K562 (cell line): ENCODE results near the gene ANKRD44. TPM values are rescaled to one million over a fixed set of nuclear protein-coding genes. Genes with fewer than 3 reads are reported as not detected.

Source experiments
- ATAC-seq: fragments of 200-7000 bp; cut with Tn5 transposase; 3 replicates; pipeline ENCODE4 v1.9.1; 2020; ENCODE audit warnings: moderate library complexity
- BruUV-seq: library from RNA; stranded (reverse); fragments of 400-500 nt; replicated peaks from 2 replicates; lab custom pipeline; 2021; lab: Mats Ljungman, UMichigan
- CTCF ChIA-PET: fragments of 300-600 bp; formaldehyde crosslinking; extraction: SDS; loops from one replicate; lab custom pipeline; 2021; ENCODE audit warnings: low intra/inter-chr PET ratio; lab: Yijun Ruan, JAX
- POLR2A ChIA-PET: fragments of 300-600, 350-650 bp; sonication (Branson Sonifier 250); formaldehyde crosslinking; extraction: SDS; loops from one replicate; lab custom pipeline; 2021; ENCODE audit warnings: antibody characterized with exemption, inconsistent platforms; lab: Yijun Ruan, JAX
- DNase-seq, 4 experiments: peaks; one replicate each; pipeline versions ENCODE4 v3.0.0 to v3.0.0-alpha.2; 2011 to 2018; ENCODE audit warnings: low spot score in 3 of 4, mixed read lengths in 3 of 4; ENCODE audit errors: extremely low read depth in 1 of 4
- FAIRE-seq: peaks from 2 replicates; lab custom pipeline; 2011; peaks lifted over from hg19 to GRCh38; lab: Jason Lieb, UNC
- H2AFZ ChIP-seq: 2 replicates; pipeline ENCODE4 v1.6.0; 2011; ENCODE audit warnings: low read depth, low read length, control low read depth, inconsistent platforms
- H3K27ac ChIP-seq: fragments of 200-600 bp; 3 replicates; pipeline ENCODE4 v1.8.0; 2011; ENCODE audit warnings: low read depth, mild to moderate bottlenecking, control low read depth, inconsistent platforms, low read length, moderate library complexity, mixed read lengths; ENCODE audit errors: extremely low read depth
- H3K27me3 ChIP-seq, 2 experiments: fragments of 300-600 bp in 1 of 2; 2 replicates in 1 of 2; 3 replicates in 1 of 2; pipeline versions ENCODE4 v1.6.0 to v1.8.0; 2011; ENCODE audit warnings: inconsistent platforms in 2 of 2, low read length in 2 of 2, mild to moderate bottlenecking in 1 of 2, mixed read lengths in 1 of 2, moderate library complexity in 1 of 2; ENCODE audit not compliant: control insufficient read depth in 2 of 2, insufficient read depth in 2 of 2
- H3K36me3 ChIP-seq: fragments of 300-600 bp; 3 replicates; pipeline ENCODE4 v1.8.0; 2011; ENCODE audit warnings: mild to moderate bottlenecking, low read length, inconsistent platforms; ENCODE audit not compliant: control insufficient read depth, insufficient read depth
- H3K4me1 ChIP-seq, 2 experiments: fragments of 200-600 bp in 1 of 2; replicated peaks in 1 of 2; 2 replicates in 1 of 2; 3 replicates in 1 of 2; pipeline versions ENCODE4 v1.5.1 to v1.8.0; 2011; ENCODE audit warnings: inconsistent platforms in 2 of 2, low read length in 2 of 2, mild to moderate bottlenecking in 1 of 2, mixed read lengths in 1 of 2, moderate library complexity in 1 of 2; ENCODE audit not compliant: control insufficient read depth in 2 of 2, insufficient read depth in 2 of 2
- H3K4me2 ChIP-seq: 2 replicates; pipeline ENCODE4 v1.6.1; 2011; ENCODE audit warnings: low read length, control low read depth, inconsistent platforms, mixed read lengths; ENCODE audit not compliant: insufficient read depth
- H3K4me3 ChIP-seq: fragments of 200-600 bp; sonication (generic), shearing (Covaris generic); 2 replicates; pipeline ENCODE4 v1.5.1; 2016; ENCODE audit warnings: control low read depth, inconsistent platforms
- H3K79me2 ChIP-seq: fragments of 200-600 bp; 3 replicates; pipeline ENCODE4 v1.8.0; 2011; ENCODE audit warnings: low read length, inconsistent platforms; ENCODE audit not compliant: control insufficient read depth, insufficient read depth
- H3K9ac ChIP-seq, 2 experiments: 2 replicates each; pipeline versions ENCODE4 v1.6.0 to v1.6.1; 2011; ENCODE audit warnings: low read depth in 2 of 2, low read length in 2 of 2, control low read depth in 1 of 2, inconsistent platforms in 1 of 2, mild to moderate bottlenecking in 1 of 2, mixed read lengths in 1 of 2; ENCODE audit not compliant: insufficient read depth in 1 of 2
- H3K9me1 ChIP-seq: one replicate; pipeline ENCODE4 v1.6.0; 2011; ENCODE audit warnings: inconsistent platforms, mild to moderate bottlenecking, low read length, moderate library complexity; ENCODE audit not compliant: control insufficient read depth, insufficient read depth
- H3K9me3 ChIP-seq: replicated peaks from 2 replicates; pipeline ENCODE4 v1.5.1; 2011; ENCODE audit warnings: low read depth, low read length, inconsistent platforms; ENCODE audit not compliant: control insufficient read depth, insufficient read depth
- H4K20me1 ChIP-seq: replicated peaks from 2 replicates; pipeline ENCODE4 v1.6.1; 2011; ENCODE audit warnings: low read length, inconsistent platforms, mixed read lengths; ENCODE audit not compliant: control insufficient read depth, insufficient read depth
- HDAC6 ChIP-seq: IDR thresholded peaks from 2 replicates; pipeline ENCODE4 v1.6.1; 2012; ENCODE audit warnings: low read depth, mild to moderate bottlenecking, control low read depth, inconsistent platforms, low read length, moderate library complexity
- POU5F1 ChIP-seq: fragments of 150-350 bp; IDR thresholded peaks from 2 replicates; pipeline ENCODE4 v1.6.1; 2014; ENCODE audit warnings: borderline replicate concordance, low read length, low read depth, mild to moderate bottlenecking; ENCODE audit not compliant: partially characterized antibody
- RBM17 ChIP-seq: fragments of 200-400 bp; formaldehyde crosslinking; IDR thresholded peaks from 2 replicates; pipeline ENCODE4 v1.6.1; 2017; ENCODE audit warnings: low read depth, mild to moderate bottlenecking, low read length, borderline replicate concordance
- TCF7 ChIP-seq: sonication (generic); IDR thresholded peaks from 2 replicates; pipeline ENCODE4 v1.6.1; 2016; ENCODE audit warnings: antibody characterized with exemption, borderline replicate concordance
- XRCC5 ChIP-seq: fragments of 200-400 bp; formaldehyde crosslinking; IDR thresholded peaks from 2 replicates; pipeline ENCODE4 v1.6.1; 2017; ENCODE audit warnings: low read depth, mild to moderate bottlenecking, low read length
- ZNF277 ChIP-seq: fragments of 250-450 bp; sonication (Bioruptor Pico); IDR thresholded peaks from 2 replicates; pipeline ENCODE4 v1.8.0; 2022; ENCODE audit warnings: inconsistent platforms, mild to moderate bottlenecking, moderate library complexity, borderline replicate concordance
- WGBS: fragments of 100-300 bp; shearing (Covaris generic); methylation state at CpG from one replicate; pipeline ENCODE4 v1.1.6; 2016; ENCODE audit warnings: low coverage, mixed read lengths; ENCODE audit not compliant: insufficient coverage; ENCODE audit errors: missing lambda C conversion rate; 5-methylcytosine and 5-hydroxymethylcytosine counted together
- in situ Hi-C: fragments of 300-500 bp; cut with MboI; formaldehyde crosslinking; loops from 4 replicates; pipeline ENCODE4 v1.15.0; 2018; ENCODE audit warnings: inconsistent platforms, mixed read lengths
- intact Hi-C: fragments of 100-400 bp; cut with micrococcal nuclease; formaldehyde crosslinking; loops from 2 replicates; pipeline ENCODE4 v1.14.2; 2022
- polyA plus RNA-seq, 8 experiments: library from polyadenylated mRNA; depleted of rRNA in 4 of 8; stranded (reverse) in 5 of 8; unstranded in 3 of 8; fragments of >200 nt; fragmentation: Nextera tagmentation in 2 of 8; fragmentation: Illumina TruSeq in 1 of 8; extraction: Ambion mirVana in 2 of 8; extraction: Trizol in 1 of 8; gene quantifications; 2 replicates each; pipeline versions ENCODE4 v1.2.1 to v1.2.3, GENCODE V29; 2011 to 2014; ENCODE audit warnings: inconsistent platforms in 1 of 8, missing spikeins in 1 of 8
- total RNA-seq, 7 experiments: library from RNA; depleted of rRNA in 6 of 7; stranded (reverse); fragments of >200 nt in 6 of 7; fragmentation: Illumina TruSeq in 2 of 7; extraction: Trizol in 2 of 7; gene quantifications; 2 replicates each; pipeline versions ENCODE4 v1.2.1 to v1.2.3, GENCODE V29; 2011 to 2021; ENCODE audit warnings: low replicate concordance in 1 of 7

The ANKRD44 gene
- total and polyA plus RNA-seq, 9 of the 15 experiments (the other 6 are each of a cell fraction or from before 2014, with no cell fraction given) = 0.03 to 0.64 (median 0.07) TPM; not detected in 3

DNA sequence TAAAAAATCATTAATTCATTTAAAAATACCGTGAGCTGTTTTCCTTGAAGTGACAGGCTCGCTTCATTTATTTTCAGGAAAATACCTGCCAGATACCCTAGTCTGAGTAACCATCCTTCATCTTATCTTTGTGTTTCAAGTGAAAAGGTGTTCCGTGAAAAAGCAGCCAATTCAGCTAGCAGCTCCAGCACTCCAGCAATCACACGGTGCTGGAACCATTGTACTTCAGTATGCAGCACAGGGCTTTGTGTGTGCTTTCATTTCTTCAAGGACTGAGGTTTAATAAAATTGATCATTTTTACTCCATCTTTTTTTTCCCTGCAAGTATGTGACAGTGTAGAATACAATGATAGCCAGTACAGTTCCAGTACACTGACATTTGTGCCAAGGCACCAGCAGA is 344.9 kb downstream of the ANKRD44 start:
- in situ Hi-C loops = no loop called here

GRCh38 chr2:196963961-196964360 is 346.6 kb downstream of the ANKRD44 start:
- in situ Hi-C loops = no loop called here
- H3K27me3 ChIP-seq = no peaks in the 10 kb centered on the region
- no peaks in the 10 kb centered on the region for H4K20me1 ChIP-seq
- TF ChIP-seq TCF7 (no peak), HDAC6 (no peak)
- H3K4me2 ChIP-seq = no peak overlapping the region
- DNase-seq (no peak), ATAC-seq (no peak), FAIRE-seq (no peak)
- 0% methylated on average over 1 of the region's 1 CpG for WGBS
- no peaks in the 10 kb centered on the region for H3K9me3 ChIP-seq
- no peaks in the 10 kb centered on the region for H3K36me3 ChIP-seq
- H3K4me3 ChIP-seq = no peak overlapping the region
- POLR2A ChIA-PET = no interaction called here
- intact Hi-C loops = no loop called here
- CTCF ChIA-PET = no interaction called here
- no peaks in the 10 kb centered on the region for H3K9me1 ChIP-seq
- no peak overlapping the region for H3K27ac ChIP-seq
- H3K4me1 ChIP-seq = no peaks in the 10 kb centered on the region
- no TSS peak for BruUV-seq
- no peaks in the 10 kb centered on the region for H3K79me2 ChIP-seq
- H2AFZ ChIP-seq = no peak overlapping the region
- H3K9ac ChIP-seq = no peak overlapping the region

More for the DNA sequence above, 344.9 kb downstream of the ANKRD44 start:
- no peaks in the 10 kb centered on the region for H3K27me3 ChIP-seq
- no peak for ATAC-seq
- no peaks in the 10 kb centered on the region for H3K79me2 ChIP-seq
- no peak overlapping the region for H3K27ac ChIP-seq
- ChIA-PET CTCF (no interaction called here), POLR2A (interaction anchor here (1.4 kb wide), 1 partner anchor 12 kb away, joined by 5 read pairs; no protein-coding TSS in a partner anchor)
- no peaks in the 10 kb centered on the region for H3K9me1 ChIP-seq
- no peaks in the 10 kb centered on the region for H3K4me1 ChIP-seq
- H2AFZ ChIP-seq = no peak overlapping the region
- H3K36me3 ChIP-seq = no peaks in the 10 kb centered on the region
- 12% methylated on average over 4 of the region's 4 CpGs for WGBS
- H3K9me3 ChIP-seq = no peaks in the 10 kb centered on the region
- H3K9ac ChIP-seq = no peak overlapping the region
- FAIRE-seq = no peak
- no TSS peak for BruUV-seq
- TF ChIP-seq RBM17 = no peak
- no peak for TF ChIP-seq XRCC5
- no peak for TF ChIP-seq POU5F1
- no peak for TF ChIP-seq ZNF277 (CRISPR knock-in tag)
- intact Hi-C loops = no loop called here
- no peak for DNase-seq
- H4K20me1 ChIP-seq = no peaks in the 10 kb centered on the region
- no peak overlapping the region for H3K4me2 ChIP-seq
- no peak overlapping the region for H3K4me3 ChIP-seq
